Measurements from ENCODE around the gene FGF14. TPM values are rescaled to one million over a fixed set of nuclear protein-coding genes. Genes with fewer than 3 reads are reported as not detected.

Gene FGF14
- total RNA-seq, 1 experiment from 2014 or later, result 0.22 TPM

DNA sequence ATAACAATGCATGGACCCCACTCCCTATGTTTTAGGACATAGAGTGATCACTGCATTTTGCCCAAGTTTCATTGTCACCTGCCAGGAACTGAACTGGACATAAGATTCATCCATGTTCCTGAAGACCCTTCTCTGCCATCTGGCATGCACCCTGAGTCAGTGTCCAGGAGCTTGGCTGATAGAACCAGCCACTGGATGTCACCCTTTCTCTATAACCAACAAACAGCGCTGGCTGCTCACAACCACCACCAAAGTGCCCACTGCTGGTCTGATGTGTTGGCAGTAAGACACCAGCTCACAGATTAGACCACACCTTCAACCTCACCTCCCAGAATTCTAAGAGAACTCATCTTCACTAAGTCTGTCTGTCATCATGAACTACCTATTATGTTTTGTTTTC is 616.0 kb downstream of the FGF14 start:
- no peaks in the 10 kb centered on the region for H4K20me1 ChIP-seq (ENCODE audit: control insufficient read depth, insufficient read depth, insufficient read length)
- no peak overlapping the region for H3K14ac ChIP-seq (ENCODE audit: insufficient read depth, low read length)
- H4K5ac ChIP-seq (ENCODE audit: insufficient read length, low read depth, low read length), result no peak overlapping the region
- H3K4ac ChIP-seq (ENCODE audit: low read depth, low read length), result no peak overlapping the region
- H3K27me3 ChIP-seq (ENCODE audit: insufficient read depth, low read length), result no peaks in the 10 kb centered on the region
- no peak overlapping the region for H3K4me2 ChIP-seq (ENCODE audit: insufficient read depth, insufficient read length, low read length)
- no peak overlapping the region for H2BK120ac ChIP-seq (ENCODE audit: low read depth, low read length, poor library complexity, severe bottlenecking)
- no peak overlapping the region for H2AK5ac ChIP-seq (ENCODE audit: insufficient read length, low read length)
- Mint-ChIP-seq H3K9me3 (no peaks in the 10 kb centered on the region; a peak in 1 of 5 replicates), H3K27ac (no peak overlapping the region), H3K4me3 (no peak overlapping the region), H3K4me1 (peaks cover 7% of the 10 kb centered on the region in 2 experiments; a peak in 3 of 4 replicates), H3K27me3 (ENCODE audit: low read depth) (peaks cover 2% of the 10 kb centered on the region), H3K36me3 (ENCODE audit: insufficient read depth in 1 of 3, low read depth in 3 of 3) (no peaks in the 10 kb centered on the region)
- no peak overlapping the region for H2BK20ac ChIP-seq (ENCODE audit: low read depth, low read length, poor library complexity, severe bottlenecking)
- DNase-seq, result peak; percentile 72
- no peaks in the 10 kb centered on the region for H3K79me1 ChIP-seq (ENCODE audit: insufficient read depth, low read depth, low read length, poor library complexity, severe bottlenecking)
- H4K8ac ChIP-seq (replicated peaks; ENCODE audit: insufficient read length, low read depth, low read length), result no peak overlapping the region
- H3K9me3 ChIP-seq (ENCODE audit: control insufficient read depth, low read depth, low read length), result no peaks in the 10 kb centered on the region
- H3T11ph ChIP-seq (ENCODE audit: low read length), result no peak overlapping the region
- H4K91ac ChIP-seq (ENCODE audit: insufficient read length, low read depth, low read length), result no peak overlapping the region
- no peak overlapping the region for H2BK12ac ChIP-seq (ENCODE audit: insufficient read length, low read depth, low read length)
- H3K4me1 ChIP-seq (ENCODE audit: insufficient read depth, low read length), result no peaks in the 10 kb centered on the region; the same call in 1 of the 2 replicates
- H2BK5ac ChIP-seq (ENCODE audit: insufficient read length, low read length), result no peak overlapping the region
- H2BK15ac ChIP-seq (ENCODE audit: low read depth, low read length), result no peak overlapping the region
- H2AFZ ChIP-seq (ENCODE audit: low read length), result no peak overlapping the region
- no peak overlapping the region for H3K18ac ChIP-seq (ENCODE audit: insufficient read length, low read depth, low read length)
- H3K23ac ChIP-seq (ENCODE audit: insufficient read length, low read depth, low read length), result no peak overlapping the region
- H3K23me2 ChIP-seq (ENCODE audit: insufficient read length, low read depth, low read length, poor library complexity, severe bottlenecking), result no peaks in the 10 kb centered on the region
- TF ChIP-seq, protein P1, sequence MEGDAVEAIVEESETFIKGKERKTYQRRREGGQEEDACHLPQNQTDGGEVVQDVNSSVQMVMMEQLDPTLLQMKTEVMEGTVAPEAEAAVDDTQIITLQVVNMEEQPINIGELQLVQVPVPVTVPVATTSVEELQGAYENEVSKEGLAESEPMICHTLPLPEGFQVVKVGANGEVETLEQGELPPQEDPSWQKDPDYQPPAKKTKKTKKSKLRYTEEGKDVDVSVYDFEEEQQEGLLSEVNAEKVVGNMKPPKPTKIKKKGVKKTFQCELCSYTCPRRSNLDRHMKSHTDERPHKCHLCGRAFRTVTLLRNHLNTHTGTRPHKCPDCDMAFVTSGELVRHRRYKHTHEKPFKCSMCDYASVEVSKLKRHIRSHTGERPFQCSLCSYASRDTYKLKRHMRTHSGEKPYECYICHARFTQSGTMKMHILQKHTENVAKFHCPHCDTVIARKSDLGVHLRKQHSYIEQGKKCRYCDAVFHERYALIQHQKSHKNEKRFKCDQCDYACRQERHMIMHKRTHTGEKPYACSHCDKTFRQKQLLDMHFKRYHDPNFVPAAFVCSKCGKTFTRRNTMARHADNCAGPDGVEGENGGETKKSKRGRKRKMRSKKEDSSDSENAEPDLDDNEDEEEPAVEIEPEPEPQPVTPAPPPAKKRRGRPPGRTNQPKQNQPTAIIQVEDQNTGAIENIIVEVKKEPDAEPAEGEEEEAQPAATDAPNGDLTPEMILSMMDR (conservative IDR thresholded peaks at IDR 0.05), result peak; percentile 72
- H3K79me2 ChIP-seq (ENCODE audit: insufficient read depth, low read length), result no peaks in the 10 kb centered on the region
- H3K9ac ChIP-seq (ENCODE audit: extremely low read depth, insufficient read length, low read length), result no peak overlapping the region
- H3K56ac ChIP-seq (ENCODE audit: insufficient read length, low read depth, low read length), result no peak overlapping the region
- no CpG with 5 or more reads among the region's 1 CpG for WGBS (ENCODE audit: extremely low coverage, insufficient read length, low lambda C conversion rate)
- no peak overlapping the region for H3K27ac ChIP-seq (ENCODE audit: insufficient read length, low read depth, low read length)

Data from H9 (cell line).